GM19023 (cell line): Measurements from ENCODE around the gene GABRG3.
"Not testable (repeated sequence)": the region's sequence is repeated elsewhere in the genome, so short reads cannot be mapped to it uniquely, and the experiment has no call there.

Experiments
- ATAC-seq: cut with Tn5 transposase; IDR thresholded peaks from one replicate; pipeline ENCODE4 v1.9.1; 2021; ENCODE audit warnings: mild to moderate bottlenecking, moderate library complexity; ENCODE audit not compliant: unreplicated experiment

The GABRG3 gene

GRCh38 chr15:27172821-27173220 is 201.8 kb downstream of the GABRG3 start:
- ATAC-seq = no peak

- ATAC-seq = no peak
Measured at GRCh38 chr15:27175472-27176153, 204.6 kb downstream of the GABRG3 start.

- ATAC-seq = no peak
Measured at GRCh38 chr15:27176785-27177406, 205.9 kb downstream of the GABRG3 start.

GRCh38 chr15:27179789-27180188 is 208.8 kb downstream of the GABRG3 start:
- no peak for ATAC-seq

- no peak for ATAC-seq
Measured at GRCh38 chr15:27182561-27183110, 211.7 kb downstream of the GABRG3 start.

- ATAC-seq = no peak
Measured at GRCh38 chr15:27183201-27183600, 212.2 kb downstream of the GABRG3 start.

- not testable (repeated sequence) for ATAC-seq
Measured at GRCh38 chr15:27191515-27191914, 220.5 kb downstream of the GABRG3 start.

- ATAC-seq = no peak
Measured at GRCh38 chr15:27196691-27197090, 225.7 kb downstream of the GABRG3 start.

GRCh38 chr15:27201425-27201824 is 230.4 kb downstream of the GABRG3 start:
- no peak for ATAC-seq

GRCh38 chr15:27210176-27210575 is 239.2 kb downstream of the GABRG3 start:
- no peak for ATAC-seq

- ATAC-seq = no peak
Measured at GRCh38 chr15:27214032-27214431, 243.1 kb downstream of the GABRG3 start.

- ATAC-seq = no peak
Measured at GRCh38 chr15:27214961-27215360, 244.0 kb downstream of the GABRG3 start.

GRCh38 chr15:27218426-27218825 is 247.4 kb downstream of the GABRG3 start:
- no peak for ATAC-seq

GRCh38 chr15:27219636-27220035 is 248.7 kb downstream of the GABRG3 start:
- ATAC-seq = no peak

- ATAC-seq = no peak
Measured at GRCh38 chr15:27220199-27220598, 249.2 kb downstream of the GABRG3 start.

- ATAC-seq = no peak
Measured at GRCh38 chr15:27222479-27222878, 251.5 kb downstream of the GABRG3 start.

- no peak for ATAC-seq
Measured at GRCh38 chr15:27223179-27223578, 252.2 kb downstream of the GABRG3 start.

GRCh38 chr15:27231811-27232210 is 260.8 kb downstream of the GABRG3 start:
- ATAC-seq = no peak

GRCh38 chr15:27232876-27233275 is 261.9 kb downstream of the GABRG3 start:
- no peak for ATAC-seq

- ATAC-seq = no peak
Measured at GRCh38 chr15:27234593-27234992, 263.6 kb downstream of the GABRG3 start.

- ATAC-seq = no peak
Measured at GRCh38 chr15:27235161-27235560, 264.2 kb downstream of the GABRG3 start.

- no peak for ATAC-seq
Measured at GRCh38 chr15:27235681-27236080, 264.7 kb downstream of the GABRG3 start.
